Fibroblast of peridontal ligament (primary cell): ENCODE measurements around the gene SLC25A41.
"Not testable (repeated sequence)": the region's sequence is repeated elsewhere in the genome, so short reads cannot be mapped to it uniquely, and the experiment has no call there.

Experiments
- DNase-seq: peaks from one replicate; pipeline ENCODE4 v3.0.0-alpha.2; 2010; ENCODE audit errors: extremely low read depth

Gene SLC25A41

GRCh38 chr19:6412061-6412446 lies 21.5 kb downstream of the SLC25A41 start:
- no peak for DNase-seq

- DNase-seq: no peak
These were observed 24.2 kb downstream of the SLC25A41 start for GRCh38 chr19:6409346-6409745.

DNA sequence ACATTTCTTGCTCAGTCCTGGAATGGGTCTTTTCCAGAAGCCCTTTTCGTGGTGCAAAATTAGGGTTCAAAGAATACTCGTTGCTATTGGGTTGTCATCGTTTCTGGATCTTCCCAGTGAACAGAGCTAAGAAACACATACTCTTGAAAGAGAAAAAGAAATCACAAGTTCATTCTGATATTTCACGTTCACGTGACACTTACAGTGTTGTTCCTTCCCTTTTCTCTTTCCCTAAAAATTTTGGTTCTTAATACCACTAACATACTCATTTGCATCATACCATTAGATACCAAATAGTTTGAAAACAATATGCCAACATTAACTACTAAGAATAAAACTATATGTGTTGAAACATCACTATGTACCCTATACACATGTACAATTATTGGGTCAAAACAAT lies 27.2 kb downstream of the SLC25A41 start:
- DNase-seq: no peak

DNA sequence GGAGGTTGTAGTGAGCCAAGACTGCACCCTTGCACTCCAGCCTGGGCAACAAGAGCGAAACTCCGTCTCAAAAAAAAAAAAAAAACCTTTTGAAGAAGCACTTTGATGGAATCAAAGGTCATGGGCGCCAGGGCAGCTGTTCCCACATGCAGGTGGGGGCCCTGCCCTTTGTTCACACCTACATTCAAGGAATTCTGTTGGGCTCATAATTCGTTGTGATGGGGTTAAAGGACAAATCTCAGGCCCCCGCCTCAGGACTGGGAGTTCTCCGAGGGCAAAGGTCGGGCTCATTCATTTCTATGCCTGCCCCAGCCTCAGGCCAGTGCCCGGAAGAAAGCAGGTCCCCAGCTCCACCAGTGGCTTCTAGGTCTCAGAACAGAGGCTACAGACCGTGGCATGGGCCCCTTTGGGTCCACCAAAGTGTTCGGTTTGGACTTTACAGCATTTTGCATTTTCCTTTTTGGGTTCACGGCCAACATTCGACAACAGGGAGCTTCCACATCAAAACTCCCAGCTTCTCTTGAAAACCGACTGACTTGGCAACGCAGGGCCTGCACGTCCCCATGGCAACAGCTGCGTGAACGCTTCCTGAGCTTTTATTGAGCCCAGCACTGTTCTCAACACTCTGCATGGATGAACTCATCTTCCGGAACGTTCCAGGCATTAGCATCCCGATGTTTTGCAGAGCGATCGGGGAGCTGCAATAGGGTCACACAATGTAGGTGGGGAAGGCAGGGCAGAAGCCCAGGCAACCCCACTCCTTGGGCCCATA lies 30.5 kb downstream of the SLC25A41 start:
- DNase-seq: peak; percentile 68

- no peak for DNase-seq
These were observed 31.5 kb downstream of the SLC25A41 start for GRCh38 chr19:6402058-6402457.

DNA sequence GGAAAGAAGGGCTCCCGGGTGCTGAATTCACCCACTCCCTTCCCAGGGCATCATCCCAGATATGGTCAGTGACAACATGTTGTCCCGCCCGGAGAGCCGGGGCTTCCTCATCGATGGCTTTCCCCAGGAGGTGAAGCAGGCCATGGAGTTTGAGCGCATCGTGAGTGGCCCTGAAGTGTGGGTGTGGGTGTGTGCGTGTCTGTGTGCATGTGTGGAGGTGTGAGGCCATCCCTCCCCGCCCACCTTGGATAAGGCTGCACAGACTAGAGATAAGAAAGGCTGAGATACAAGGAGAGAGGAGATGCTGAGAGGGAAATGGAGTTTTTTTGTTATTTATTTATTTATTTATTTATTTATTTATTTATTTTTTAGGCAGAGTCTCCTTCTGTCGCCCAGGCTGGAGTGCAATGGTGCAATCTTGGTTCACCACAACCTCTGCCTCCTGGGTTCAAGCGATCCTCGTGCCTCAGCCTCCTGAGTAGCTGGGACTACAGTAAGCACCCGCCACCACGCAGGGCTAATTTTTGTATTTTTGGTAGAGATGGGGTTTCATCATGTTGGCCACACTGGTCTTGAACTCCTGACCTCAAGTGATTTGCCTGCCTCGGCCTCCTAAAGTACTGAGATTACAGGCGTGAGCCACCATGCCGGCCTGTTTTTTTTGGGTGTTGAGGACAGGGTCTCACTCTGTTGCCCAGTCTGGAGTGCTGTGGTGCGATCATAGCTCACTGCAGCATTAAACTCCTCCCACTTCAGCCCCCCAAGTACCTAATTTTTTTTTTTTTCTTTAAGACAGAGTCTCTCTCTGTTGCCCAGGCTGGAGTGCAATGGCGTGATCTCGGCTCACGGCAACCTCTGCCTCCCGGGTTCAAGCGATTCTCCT lies 33.3 kb downstream of the SLC25A41 start:
- not testable (repeated sequence) for DNase-seq

GRCh38 chr19:6396305-6396704 lies 37.3 kb downstream of the SLC25A41 start:
- no peak for DNase-seq

DNA sequence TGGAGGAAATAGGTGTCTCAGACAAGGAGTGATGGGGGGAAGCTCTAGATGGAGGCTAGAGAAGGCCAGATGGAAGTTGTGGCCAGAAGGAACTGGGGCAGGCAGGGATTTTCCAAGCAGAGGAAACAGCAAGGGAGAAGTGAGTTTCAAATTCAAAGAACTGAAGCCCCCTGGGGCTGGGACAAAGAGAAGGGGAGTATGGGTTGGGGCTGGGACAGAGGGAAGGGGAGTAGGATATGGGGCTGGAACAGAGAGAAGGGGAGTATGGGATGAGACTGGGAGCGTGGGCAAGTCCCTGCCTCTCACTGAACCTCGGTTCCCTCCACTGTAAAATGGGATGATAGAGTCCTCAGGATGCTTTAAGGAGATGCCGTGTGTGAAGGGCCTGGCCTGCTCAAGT lies 38.7 kb downstream of the SLC25A41 start:
- DNase-seq: no peak

GRCh38 chr19:6393983-6394412 lies 39.6 kb downstream of the SLC25A41 start:
- DNase-seq: no peak

DNA sequence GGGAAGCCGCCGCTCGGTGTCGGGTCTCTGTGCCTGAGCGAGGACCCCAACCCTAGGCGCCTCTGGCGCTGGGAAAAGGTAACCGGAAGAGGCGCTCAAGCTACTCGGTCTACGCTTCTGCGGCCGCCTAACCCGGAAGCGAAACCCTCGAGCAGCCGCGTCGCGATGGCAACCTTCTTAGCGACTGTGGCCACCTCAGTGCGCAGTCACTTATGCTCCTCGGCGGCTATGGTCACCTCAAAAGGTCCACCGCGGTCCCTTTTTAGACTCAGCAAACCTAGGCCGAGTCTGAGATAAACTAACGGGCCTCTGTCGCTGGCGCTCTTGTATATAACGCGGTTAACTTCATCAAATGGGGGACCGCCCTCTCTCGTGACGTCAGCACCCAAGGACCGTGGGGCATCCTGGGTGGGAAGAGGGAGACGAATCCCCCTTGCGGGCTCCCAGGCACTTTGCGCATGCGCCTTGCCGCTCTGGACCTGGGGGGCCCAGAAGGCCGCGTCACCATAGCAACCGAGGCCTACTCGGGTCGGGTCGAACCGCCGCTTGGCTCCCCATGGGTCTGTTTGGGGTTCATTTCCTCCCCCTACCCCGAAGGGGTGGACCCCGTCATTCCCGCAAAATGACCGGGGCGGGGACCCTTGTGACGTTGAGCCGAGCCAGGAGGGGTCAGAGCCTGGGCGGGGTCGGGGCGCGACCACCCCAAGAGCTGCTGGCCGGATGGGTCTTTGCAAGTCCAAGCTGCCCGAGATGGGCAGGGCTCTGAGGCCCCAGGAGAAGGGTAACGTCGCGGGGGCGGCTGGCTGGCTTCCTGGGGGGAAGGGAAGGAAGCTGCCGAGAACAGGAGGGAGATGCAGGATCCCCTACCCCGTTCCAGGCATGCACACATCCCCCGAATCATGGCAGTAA lies 40.2 kb downstream of the SLC25A41 start, which contains the start of gene GTF2F1:
Gene GTF2F1 (minus strand): TSS at position 91 of the 909 bp plus-strand sequence. CDS start 169 bp downstream, outside the sequence.
- peak; percentile 97 for DNase-seq

DNA sequence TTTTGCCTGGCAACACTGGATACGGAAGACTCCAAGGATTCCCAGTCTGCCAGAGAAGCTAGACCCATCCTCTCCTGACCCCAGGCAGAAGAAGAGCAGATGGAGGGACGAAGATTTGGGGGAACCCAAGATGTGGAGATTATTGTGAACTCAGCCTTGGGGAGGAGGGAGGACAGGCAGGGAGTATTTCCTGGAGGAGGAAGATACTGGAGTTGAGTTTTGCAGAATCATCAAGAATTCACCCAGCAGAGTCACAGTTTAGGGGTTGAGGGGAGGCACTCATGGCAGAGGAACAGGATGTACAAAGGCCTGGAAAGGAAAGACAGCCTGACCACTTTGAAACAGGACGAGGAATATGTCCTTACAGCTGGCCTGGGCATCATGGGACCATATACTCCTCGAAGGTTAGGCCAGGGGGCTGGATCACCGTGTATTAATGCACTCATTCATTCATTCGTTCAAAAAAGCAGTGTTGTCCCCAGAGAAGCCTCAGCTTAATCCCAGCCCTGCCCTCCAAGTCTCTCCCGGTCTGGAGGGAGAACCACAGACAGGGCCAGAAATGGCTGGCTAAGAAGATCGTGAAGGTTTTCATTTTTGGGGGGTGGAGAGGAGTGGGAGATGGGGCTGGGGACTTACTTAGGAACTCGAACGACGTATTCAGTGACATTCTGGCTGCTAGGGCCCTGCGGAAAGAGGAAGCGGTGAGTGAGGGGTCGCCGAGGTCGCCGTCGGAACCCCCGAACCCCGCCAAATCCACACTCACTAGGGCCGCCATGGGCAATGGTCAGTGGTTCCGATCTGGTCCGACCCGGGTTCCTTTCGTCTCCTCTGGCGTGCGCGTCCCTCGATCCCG lies 41.1 kb downstream of the SLC25A41 start:
- no peak for DNase-seq

DNA sequence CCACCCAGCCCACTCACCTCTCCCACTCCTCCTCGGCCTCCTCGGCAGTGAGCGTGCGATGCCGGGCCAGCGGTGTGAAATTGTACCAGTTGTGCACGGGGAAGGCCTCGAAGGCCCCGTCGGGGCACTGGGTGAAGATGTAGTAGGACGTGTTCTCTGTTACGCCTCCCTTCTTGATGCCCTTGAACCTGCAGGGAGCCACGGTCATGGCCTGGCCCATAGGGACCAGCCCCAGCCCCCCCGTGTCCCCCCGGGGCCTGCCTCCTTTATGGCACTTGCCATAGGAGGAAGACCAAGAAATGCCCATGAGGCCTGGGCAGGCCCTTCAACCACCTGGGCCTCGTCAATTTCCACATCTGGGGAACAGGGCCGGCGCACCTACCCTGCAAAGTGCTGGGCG lies 46.2 kb downstream of the SLC25A41 start:
- DNase-seq: no peak

DNA sequence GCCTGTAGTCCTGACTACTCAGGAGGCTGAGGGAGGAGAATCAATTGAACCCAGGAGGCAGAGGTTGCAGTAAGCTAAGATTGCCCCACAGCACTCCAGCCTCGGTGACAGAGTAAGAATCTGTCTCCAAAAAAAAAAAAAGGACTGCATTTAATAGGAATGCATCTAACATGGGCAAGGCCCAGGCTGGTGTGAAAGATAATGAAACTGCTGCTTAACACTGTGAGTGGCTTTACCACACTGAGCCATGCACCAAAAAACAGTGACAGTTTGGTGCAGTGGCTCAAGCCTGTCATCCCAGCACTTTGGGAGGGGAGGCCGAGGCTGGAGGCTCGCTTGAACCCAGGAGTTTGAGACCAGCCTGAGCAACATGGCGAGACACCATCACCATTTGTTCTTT lies 49.2 kb downstream of the SLC25A41 start:
- no peak for DNase-seq

DNA sequence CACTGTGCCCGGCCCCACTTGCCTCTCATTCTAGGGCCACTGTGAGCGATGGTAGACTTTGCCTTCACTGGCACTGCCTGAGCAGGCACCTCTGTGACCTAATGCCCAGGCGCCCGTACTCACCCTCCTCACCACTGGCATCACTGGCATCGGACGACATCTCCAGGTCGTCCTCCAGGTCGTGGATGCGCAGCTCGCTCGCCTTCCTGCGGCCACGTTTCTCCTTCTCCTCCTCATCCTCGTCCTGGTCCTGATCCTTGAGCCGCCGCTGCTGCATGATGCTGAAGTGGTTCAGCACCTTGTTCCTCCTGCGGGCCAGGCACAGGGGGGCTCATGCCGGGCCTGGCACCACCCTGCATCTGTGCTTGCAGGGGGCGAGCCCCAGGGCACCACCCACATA lies 50.4 kb downstream of the SLC25A41 start:
- DNase-seq: no peak

DNA sequence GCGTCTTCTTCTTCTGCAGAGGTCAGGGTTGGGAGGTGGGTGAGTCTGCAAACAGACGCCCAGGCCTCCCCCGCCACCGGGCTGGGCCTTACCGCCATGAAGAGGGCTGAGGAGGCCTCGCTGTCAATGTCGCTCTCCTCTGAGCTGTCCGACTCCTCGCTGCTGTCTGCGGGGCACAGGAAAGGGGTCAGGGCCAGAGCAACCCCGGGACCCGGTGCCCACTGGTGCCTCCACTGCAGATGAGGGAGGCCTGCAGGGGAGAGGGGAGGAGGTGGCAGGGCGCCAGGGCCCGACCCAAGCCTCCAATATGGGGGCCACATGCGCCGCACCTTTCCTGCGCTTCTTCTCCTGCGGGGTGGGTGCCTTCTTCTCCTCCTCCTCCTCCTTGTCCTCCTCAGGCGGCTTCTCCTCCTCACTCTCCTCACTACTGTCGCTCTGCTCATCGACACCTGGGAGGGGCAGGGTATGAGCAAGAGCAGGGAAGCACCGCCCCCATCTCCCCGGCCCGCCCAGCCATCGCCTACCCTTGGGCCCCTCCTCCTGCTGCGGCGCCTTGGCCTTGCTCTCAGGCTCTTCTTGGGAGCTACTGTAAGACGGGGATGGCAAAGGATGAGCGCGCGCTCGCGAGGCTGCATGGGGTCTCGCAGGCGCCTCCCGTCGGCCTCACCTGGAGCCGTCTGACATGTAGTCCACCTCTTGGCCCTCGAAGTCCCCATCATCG lies 52.4 kb downstream of the SLC25A41 start:
- no peak for DNase-seq

GRCh38 chr19:6379744-6380143 lies 53.8 kb downstream of the SLC25A41 start:
- DNase-seq: no peak

DNA sequence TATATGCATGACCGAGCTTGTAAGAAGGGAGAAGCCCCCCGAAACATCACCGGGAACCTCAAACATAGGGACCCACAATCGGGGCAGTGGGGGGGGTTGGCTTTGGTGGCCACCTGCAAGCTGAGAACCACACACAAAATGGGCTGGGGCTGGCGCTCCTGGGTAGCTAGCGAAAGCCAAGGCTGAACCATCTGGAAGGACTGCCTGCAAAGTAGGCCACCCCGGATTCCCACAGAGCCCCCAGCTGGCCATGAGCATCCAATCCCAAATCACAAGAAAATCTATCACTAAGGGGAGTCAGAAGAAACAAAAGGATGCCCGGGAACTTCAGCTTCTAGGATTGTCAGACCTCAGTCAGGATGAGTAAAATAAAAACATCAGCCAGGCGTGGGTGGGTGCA lies 55.1 kb downstream of the SLC25A41 start:
- no peak for DNase-seq

GRCh38 chr19:6378041-6378440 lies 55.5 kb downstream of the SLC25A41 start:
- DNase-seq: peak; percentile 40

- DNase-seq: peak; percentile 53
These were observed 56.9 kb downstream of the SLC25A41 start for GRCh38 chr19:6376512-6377190.
